Endothelial cell of umbilical vein (primary cell): ENCODE results near the gene DNTT. TPM values are rescaled to one million over a fixed set of nuclear protein-coding genes. Genes with fewer than 3 reads are reported as not detected.

Experiments used
- BruUV-seq: library from RNA; stranded (reverse); fragments of 400-500 nt; replicated peaks from 2 replicates; lab custom pipeline; 2021; lab: Mats Ljungman, UMichigan
- CTCF ChIA-PET: fragments of 300-600, 350-600 bp; sonication (Branson Sonifier 250); formaldehyde crosslinking; loops from one replicate; lab custom pipeline; 2021; ENCODE audit warnings: antibody characterized with exemption, inconsistent platforms; lab: Charles Lee
- POLR2A ChIA-PET: fragments of 300-600, 350-600 bp; sonication (Branson Sonifier 250); formaldehyde crosslinking; loops from one replicate; lab custom pipeline; 2021; ENCODE audit warnings: antibody characterized with exemption, inconsistent platforms; lab: Charles Lee
- DNase-seq: peaks from one replicate; pipeline ENCODE4 v3.0.0-alpha.2; 2011; ENCODE audit warnings: low read depth, low spot score
- FAIRE-seq: peaks from 2 replicates; lab custom pipeline; 2011; peaks lifted over from hg19 to GRCh38; lab: Jason Lieb, UNC
- H2AFZ ChIP-seq: 2 replicates; pipeline ENCODE4 v1.6.0; 2012; ENCODE audit warnings: low read depth, low read length, control low read depth, inconsistent platforms
- H3K27ac ChIP-seq: 2 replicates; pipeline ENCODE4 v1.5.1; 2011; ENCODE audit warnings: low read depth, mild to moderate bottlenecking, control low read depth, low read length, moderate library complexity; ENCODE audit not compliant: insufficient read depth
- H3K27me3 ChIP-seq, 2 experiments: 2 replicates each; pipeline versions ENCODE4 v1.6.0 to v1.6.1; 2011; ENCODE audit warnings: low read length in 2 of 2, mixed read lengths in 1 of 2; ENCODE audit not compliant: control insufficient read depth in 2 of 2, insufficient read depth in 2 of 2
- H3K36me3 ChIP-seq, 2 experiments: 2 replicates in 1 of 2; 3 replicates in 1 of 2; pipeline ENCODE4 v1.5.1; 2011; ENCODE audit warnings: low read length in 2 of 2, mild to moderate bottlenecking in 1 of 2, moderate library complexity in 1 of 2; ENCODE audit not compliant: control insufficient read depth in 2 of 2, insufficient read depth in 2 of 2; ENCODE audit errors: extremely low read depth in 1 of 2
- H3K4me1 ChIP-seq: 3 replicates; pipeline ENCODE4 v1.5.1; 2011; ENCODE audit warnings: mild to moderate bottlenecking, low read length; ENCODE audit not compliant: control insufficient read depth, insufficient read depth; ENCODE audit errors: extremely low read depth
- H3K4me2 ChIP-seq: 2 replicates; pipeline ENCODE4 v1.6.1; 2011; ENCODE audit warnings: low read length, control low read depth, mixed read lengths; ENCODE audit not compliant: insufficient read depth
- H3K4me3 ChIP-seq, 3 experiments: fragments of 200-600 bp in 1 of 3; sonication (generic), shearing (Covaris generic) in 1 of 3; replicated peaks in 1 of 3; 2 replicates each; pipeline ENCODE4 v1.5.1; 2011 to 2016; ENCODE audit warnings: control low read depth in 3 of 3, low read length in 3 of 3, mild to moderate bottlenecking in 2 of 3, inconsistent platforms in 1 of 3, low read depth in 1 of 3, moderate library complexity in 1 of 3; ENCODE audit not compliant: insufficient read depth in 1 of 3
- H3K79me2 ChIP-seq: 2 replicates; pipeline ENCODE4 v1.6.0; 2012; ENCODE audit warnings: low read length, inconsistent platforms; ENCODE audit not compliant: control insufficient read depth, insufficient read depth
- H3K9ac ChIP-seq: replicated peaks from 2 replicates; pipeline ENCODE3; 2011; ENCODE audit warnings: low read length, control low read depth; ENCODE audit not compliant: insufficient read depth; ENCODE audit errors: extremely low read depth
- H3K9me1 ChIP-seq: replicated peaks from 3 replicates; pipeline ENCODE4 v1.6.0; 2011; ENCODE audit warnings: mild to moderate bottlenecking, low read length; ENCODE audit not compliant: control insufficient read depth, insufficient read depth; ENCODE audit errors: extremely low read depth
- H3K9me3 ChIP-seq: replicated peaks from 2 replicates; pipeline ENCODE4 v1.5.1; 2012; ENCODE audit warnings: low read length, inconsistent platforms; ENCODE audit not compliant: control insufficient read depth, insufficient read depth
- H4K20me1 ChIP-seq: replicated peaks from 2 replicates; pipeline ENCODE3; 2011; ENCODE audit warnings: mild to moderate bottlenecking, low read length; ENCODE audit not compliant: control insufficient read depth, insufficient read depth; ENCODE audit errors: extremely low read depth
- FOS ChIP-seq: IDR thresholded peaks from 2 replicates; pipeline ENCODE4 v1.6.1; 2011; ENCODE audit warnings: mild to moderate bottlenecking, low read length, moderate library complexity, borderline replicate concordance; ENCODE audit not compliant: insufficient read depth
- GATA2 ChIP-seq: IDR thresholded peaks from 2 replicates; pipeline ENCODE4 v1.7.0; 2011; ENCODE audit warnings: low read depth, mild to moderate bottlenecking, moderate library complexity, mixed read lengths, low read length; ENCODE audit not compliant: insufficient read length, insufficient read depth
- JUN ChIP-seq: IDR thresholded peaks from 2 replicates; pipeline ENCODE4 v1.6.1; 2011; ENCODE audit warnings: borderline replicate concordance, low read depth; ENCODE audit not compliant: insufficient read length, insufficient read depth
- POLR2A ChIP-seq: IDR thresholded peaks from 2 replicates; pipeline ENCODE4 v1.6.1; 2012; ENCODE audit warnings: low read depth, mild to moderate bottlenecking, control low read depth, low read length
- POLR2AphosphoS5 ChIP-seq: IDR thresholded peaks from 2 replicates; pipeline ENCODE4 v1.6.1; 2012; ENCODE audit warnings: low read depth, mild to moderate bottlenecking, control low read depth, low read length, moderate library complexity; ENCODE audit not compliant: insufficient read depth
- dilution Hi-C: fragments of 300-500 bp; cut with MboI; formaldehyde crosslinking; loops from one replicate; pipeline ENCODE4 v1.15.0; 2019; ENCODE audit warnings: low sequenced_read_pairs; ENCODE audit not compliant: extremely low pct_ligation_motif_present
- intact Hi-C: fragments of 100-400 bp; cut with micrococcal nuclease; formaldehyde crosslinking; loops from one replicate; pipeline ENCODE4 v1.10.0; 2022
- polyA plus RNA-seq, 4 experiments: library from polyadenylated mRNA; depleted of rRNA in 3 of 4; stranded (reverse) in 3 of 4; unstranded in 1 of 4; fragments of >200 nt; gene quantifications; 2 replicates each; pipeline versions ENCODE4 v1.2.1 to v1.2.3, GENCODE V29; 2011 to 2012; ENCODE audit warnings: missing spikeins in 1 of 4
- total RNA-seq: library from RNA; stranded (reverse); gene quantifications from 2 replicates; pipeline ENCODE4 v1.2.3, GENCODE V29; 2021
- TF ChIP-seq, protein P1 (sequence below): IDR thresholded peaks from 2 replicates; pipeline ENCODE4 v1.6.1; 2011; ENCODE audit not compliant: insufficient read depth, insufficient read length
- TF ChIP-seq, protein P2 (sequence below), 2 donors: IDR thresholded peaks; 1 replicate in 1 of 2; 2 replicates in 1 of 2; pipeline ENCODE4 v1.5.1; 2011; ENCODE audit warnings: low read length in 2 of 2, mild to moderate bottlenecking in 2 of 2, moderate library complexity in 2 of 2, control low read depth in 1 of 2, inconsistent platforms in 1 of 2, low read depth in 1 of 2; ENCODE audit not compliant: insufficient read depth in 1 of 2; ENCODE audit errors: extremely low read depth in 1 of 2

Gene DNTT
- total and polyA plus RNA-seq, 2 donors (not counting 3 experiments of a cell fraction or from before 2014, with no cell fraction given): not detected

DNA sequence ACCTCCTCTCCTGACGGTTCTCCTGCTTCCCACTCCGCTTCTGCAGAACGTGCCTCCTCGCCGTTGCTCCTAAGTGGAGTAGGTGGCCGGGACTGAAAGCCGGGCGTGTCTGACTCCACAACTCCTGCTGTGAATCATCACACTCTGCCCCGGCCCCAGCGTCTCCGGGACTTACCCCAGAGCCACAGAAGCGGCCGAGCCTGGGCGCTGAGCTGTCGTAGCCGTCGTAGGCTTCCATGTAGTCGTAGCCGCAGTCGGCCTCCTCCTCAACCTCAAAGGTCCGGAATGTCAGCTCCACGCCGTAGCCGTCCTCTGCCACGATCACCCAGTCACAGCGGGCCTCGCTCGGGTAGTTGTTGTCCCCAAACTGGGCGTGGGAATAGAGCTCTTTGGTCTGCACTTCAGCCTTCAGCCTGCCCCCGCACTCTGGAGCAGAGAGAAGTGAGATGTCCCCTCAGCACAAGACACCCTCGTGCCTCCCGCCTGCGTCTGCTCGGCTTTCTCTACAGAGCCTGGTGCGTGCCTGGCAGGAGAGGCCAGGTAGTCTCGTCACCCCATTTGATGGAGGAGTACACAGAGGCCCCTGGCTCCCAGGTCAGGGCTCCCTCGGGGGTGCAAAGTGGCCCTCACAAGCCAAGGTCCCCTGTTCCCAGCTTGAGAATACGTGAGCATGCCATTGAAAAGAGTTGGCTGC is 65.8 kb downstream of the DNTT start:
- TF ChIP-seq POLR2AphosphoS5 (no peak), JUN (no peak), POLR2A (no peak), GATA2 (no peak), FOS (no peak)
- TF ChIP-seq, protein P1, sequence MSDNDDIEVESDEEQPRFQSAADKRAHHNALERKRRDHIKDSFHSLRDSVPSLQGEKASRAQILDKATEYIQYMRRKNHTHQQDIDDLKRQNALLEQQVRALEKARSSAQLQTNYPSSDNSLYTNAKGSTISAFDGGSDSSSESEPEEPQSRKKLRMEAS: no peak
- TF ChIP-seq, protein P2, sequence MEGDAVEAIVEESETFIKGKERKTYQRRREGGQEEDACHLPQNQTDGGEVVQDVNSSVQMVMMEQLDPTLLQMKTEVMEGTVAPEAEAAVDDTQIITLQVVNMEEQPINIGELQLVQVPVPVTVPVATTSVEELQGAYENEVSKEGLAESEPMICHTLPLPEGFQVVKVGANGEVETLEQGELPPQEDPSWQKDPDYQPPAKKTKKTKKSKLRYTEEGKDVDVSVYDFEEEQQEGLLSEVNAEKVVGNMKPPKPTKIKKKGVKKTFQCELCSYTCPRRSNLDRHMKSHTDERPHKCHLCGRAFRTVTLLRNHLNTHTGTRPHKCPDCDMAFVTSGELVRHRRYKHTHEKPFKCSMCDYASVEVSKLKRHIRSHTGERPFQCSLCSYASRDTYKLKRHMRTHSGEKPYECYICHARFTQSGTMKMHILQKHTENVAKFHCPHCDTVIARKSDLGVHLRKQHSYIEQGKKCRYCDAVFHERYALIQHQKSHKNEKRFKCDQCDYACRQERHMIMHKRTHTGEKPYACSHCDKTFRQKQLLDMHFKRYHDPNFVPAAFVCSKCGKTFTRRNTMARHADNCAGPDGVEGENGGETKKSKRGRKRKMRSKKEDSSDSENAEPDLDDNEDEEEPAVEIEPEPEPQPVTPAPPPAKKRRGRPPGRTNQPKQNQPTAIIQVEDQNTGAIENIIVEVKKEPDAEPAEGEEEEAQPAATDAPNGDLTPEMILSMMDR (IDR thresholded peaks at IDR 0.05; ENCODE audit: extremely low read depth in 1 of 2, insufficient read depth in 1 of 2, low read depth in 1 of 2, low read length in 2 of 2): no peak
- Histone ChIP-seq H2AFZ (no peak overlapping the region), H3K9me1 (no peaks in the 10 kb centered on the region), H3K9me3 (no peaks in the 10 kb centered on the region), H3K79me2 (no peaks in the 10 kb centered on the region), H3K4me2 (no peak overlapping the region), H3K27me3 (no peaks in the 10 kb centered on the region), H3K4me3 (no peak overlapping the region), H3K4me1 (peaks cover 10% of the 10 kb centered on the region), H3K9ac (no peak overlapping the region), H3K27ac (no peak overlapping the region), H4K20me1 (no peaks in the 10 kb centered on the region), H3K36me3 (no peaks in the 10 kb centered on the region)
- DNase-seq (no peak), FAIRE-seq (no peak)
- intact Hi-C loops (no loop called here), dilution Hi-C loops (no loop called here)
- ChIA-PET POLR2A (no interaction called here), CTCF (interaction anchor here (0.6 to 3.0 kb wide), 29 partner anchors 8 to 840 kb away, joined by 3 to 17 read pairs (median 4); partner anchors contain the start of genes OPALIN and TLL2)
- no TSS peak for BruUV-seq
